ENCODE measurements around the gene STX10.

STX10 gene

GRCh38 chr19:13139633-13140311 is 10.4 kb downstream of the STX10 start:
- no peak for DNase-seq

DNA sequence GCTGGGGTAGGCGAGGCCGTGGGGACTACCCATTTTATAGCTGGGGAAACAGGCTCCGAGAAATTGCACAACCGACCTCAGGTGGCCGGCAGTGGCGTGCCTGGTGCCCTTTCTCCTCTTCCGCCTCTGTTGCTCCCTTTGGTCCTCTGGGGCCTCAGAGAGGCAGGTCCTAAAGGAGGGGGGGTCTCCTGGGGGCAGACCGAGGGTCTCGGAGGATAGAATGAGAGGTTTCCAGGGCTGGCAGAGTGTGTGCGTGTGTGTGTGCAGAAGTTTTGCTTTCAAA is 11.3 kb downstream of the STX10 start:
- DNase-seq = no peak

- no peak for DNase-seq
Observed at GRCh38 chr19:13138171-13138915, 11.8 kb downstream of the STX10 start.

DNA sequence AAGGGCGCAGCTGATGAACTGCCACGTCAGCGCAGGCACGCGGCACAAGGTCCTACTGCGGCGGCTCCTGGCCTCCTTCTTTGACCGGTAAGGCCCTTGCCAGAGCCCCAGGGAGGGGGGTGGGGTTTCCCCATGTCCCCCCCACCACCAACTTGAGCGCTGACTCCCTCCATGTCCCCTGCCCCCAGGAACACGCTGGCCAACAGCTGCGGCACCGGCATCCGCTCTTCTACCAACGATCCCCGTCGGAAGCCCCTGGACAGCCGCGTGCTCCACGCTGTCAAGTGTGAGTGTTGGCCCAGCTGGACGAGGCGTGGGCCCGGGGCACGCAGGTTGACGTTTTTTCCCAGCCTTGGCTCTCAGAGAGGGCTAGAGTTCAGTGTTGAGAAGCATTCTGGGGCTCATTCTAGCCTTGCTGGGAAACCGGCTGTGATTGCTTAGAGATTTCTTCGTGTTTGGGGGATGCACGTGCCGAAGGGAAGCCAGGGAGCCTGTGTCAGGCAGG is 12.8 kb downstream of the STX10 start:
- no peak for DNase-seq

DNA sequence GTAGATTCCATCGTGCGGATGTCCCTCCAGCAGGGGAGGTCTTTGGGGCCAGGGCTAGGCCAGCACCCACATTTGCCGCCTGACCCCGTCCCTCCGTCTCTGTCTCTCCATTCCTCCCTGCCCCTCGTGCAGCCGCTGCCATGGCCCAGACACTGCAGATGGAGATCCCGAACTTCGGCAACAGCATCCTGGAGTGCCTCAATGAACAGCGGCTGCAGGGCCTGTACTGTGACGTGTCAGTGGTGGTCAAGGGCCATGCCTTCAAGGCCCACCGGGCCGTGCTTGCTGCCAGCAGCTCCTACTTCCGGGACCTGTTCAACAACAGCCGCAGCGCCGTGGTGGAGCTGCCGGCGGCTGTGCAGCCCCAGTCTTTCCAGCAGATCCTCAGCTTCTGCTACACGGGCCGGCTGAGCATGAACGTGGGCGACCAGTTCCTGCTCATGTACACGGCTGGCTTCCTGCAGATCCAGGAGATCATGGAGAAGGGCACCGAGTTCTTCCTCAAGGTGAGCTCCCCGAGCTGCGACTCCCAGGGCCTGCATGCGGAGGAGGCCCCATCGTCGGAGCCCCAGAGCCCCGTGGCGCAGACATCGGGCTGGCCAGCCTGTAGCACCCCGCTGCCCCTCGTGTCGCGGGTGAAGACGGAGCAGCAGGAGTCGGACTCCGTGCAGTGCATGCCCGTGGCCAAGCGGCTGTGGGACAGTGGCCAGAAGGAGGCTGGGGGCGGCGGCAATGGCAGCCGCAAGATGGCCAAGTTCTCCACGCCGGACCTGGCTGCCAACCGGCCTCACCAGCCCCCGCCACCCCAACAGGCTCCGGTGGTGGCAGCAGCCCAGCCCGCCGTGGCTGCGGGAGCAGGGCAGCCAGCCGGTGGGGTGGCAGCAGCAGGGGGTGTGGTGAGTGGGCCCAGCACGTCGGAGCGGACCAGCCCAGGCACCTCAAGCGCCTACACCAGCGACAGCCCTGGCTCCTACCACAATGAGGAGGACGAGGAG is 14.8 kb downstream of the STX10 start:
- DNase-seq = no peak

- no peak for DNase-seq
Observed at GRCh38 chr19:13134626-13135025, 15.5 kb downstream of the STX10 start.

DNA sequence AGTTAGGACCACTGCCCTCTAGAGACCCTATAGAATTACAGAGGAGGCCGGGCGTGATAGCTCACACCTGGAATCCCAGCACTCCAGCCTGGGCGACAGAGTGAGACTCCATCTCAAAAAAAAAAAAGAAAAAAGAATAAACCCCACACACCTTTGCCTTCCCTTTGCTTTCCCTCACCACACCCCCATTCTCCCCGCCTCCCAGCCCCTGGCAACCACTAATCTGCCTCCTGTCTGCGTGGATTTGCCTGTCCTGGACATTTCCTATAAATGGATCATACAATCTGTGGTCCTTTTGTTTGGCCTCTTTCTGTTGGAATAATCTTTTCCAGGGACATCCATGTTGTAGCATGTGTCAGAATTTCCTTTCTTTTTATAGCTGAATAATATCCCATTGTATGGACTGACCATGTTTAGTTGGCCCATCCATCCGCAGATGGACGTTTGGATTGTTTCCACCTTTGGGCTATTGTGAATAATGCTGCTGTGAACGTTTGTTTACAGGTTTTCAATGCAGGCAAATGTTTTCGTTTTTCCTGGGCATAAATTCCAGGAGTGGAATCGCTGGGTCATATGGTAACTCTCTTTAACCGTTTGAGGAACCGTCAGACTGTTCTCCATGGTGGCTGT is 16.8 kb downstream of the STX10 start:
- DNase-seq = no peak

- DNase-seq = peak; percentile 68
Observed at GRCh38 chr19:13132471-13133180, 17.5 kb downstream of the STX10 start.

- DNase-seq = no peak
Observed at GRCh38 chr19:13130886-13131490, 19.2 kb downstream of the STX10 start.

DNA sequence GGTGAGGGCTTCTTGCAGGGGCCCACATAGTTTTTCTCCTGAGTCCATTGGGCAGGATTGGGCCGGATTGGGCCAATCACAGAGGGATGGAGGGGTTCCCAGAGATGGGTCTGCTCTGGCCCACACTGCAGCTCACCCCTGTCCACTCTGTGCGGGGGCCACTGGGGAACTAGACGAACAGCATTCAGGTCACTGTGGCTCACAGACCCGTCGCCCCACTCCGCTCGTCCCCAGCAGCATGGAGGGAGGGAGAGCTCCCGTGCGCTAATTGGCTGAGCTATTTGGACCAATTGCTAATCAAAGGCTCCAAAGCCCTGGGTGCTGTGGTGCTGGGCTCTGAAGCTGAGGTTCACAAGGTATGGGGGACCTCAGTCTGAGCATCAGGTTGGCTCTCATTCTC is 20.8 kb downstream of the STX10 start:
- no peak for DNase-seq

DNA sequence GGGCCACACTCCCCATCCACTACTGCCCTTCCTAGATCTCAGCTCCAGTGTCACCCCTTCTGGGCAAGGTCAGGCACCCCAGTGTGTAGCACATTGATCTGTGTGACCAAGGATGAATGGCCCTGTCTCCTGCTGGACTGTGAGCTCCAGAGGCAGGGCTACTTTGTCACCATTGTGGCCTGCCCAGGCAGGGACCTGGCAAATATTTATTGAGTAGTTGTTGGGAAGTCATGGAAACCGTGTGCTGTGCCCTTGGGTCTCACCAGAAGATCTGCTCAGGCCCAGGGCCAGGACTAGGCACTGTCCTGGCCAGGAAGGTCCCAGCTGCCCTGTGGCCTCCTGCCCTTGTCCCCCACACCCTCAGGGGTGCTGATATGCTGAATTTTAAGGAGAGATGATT is 21.6 kb downstream of the STX10 start:
- no peak for DNase-seq

DNA sequence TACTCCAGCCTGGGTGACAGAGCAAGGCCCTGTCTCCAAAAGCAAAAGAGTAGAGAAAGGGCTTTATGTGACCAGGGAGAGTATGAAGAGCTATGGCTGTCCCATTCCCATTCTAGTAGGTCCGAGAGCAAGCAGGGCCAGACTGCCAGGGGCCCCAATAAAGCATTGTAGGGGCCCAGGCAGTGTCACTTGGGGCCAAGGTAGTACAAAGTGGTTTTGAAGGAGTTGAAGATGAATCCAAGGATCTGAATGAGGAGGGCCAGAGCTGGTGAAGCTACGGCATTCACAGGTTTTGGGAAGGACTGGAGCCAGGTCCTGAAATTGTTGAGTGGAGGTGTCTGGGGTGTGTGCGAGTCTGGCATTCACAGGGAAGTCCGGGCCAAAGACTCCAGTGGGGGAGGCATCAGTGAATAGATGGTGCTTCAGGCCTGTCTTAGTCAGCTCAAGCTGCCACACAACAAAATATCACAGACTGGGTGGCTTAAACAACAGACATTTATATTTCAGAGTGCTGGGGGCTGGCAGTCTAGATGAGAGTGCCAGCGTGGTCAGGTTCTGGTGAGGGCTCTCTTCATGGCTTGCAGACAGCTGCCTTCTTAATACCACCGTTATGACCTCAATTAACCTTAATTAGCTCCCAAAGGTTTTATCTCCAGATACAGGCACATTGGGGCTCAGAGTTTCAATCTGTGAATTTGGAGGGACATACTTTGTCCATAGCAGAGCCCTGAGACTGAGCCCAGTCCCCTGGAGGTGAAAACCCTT is 22.2 kb downstream of the STX10 start:
- no peak for DNase-seq

GRCh38 chr19:13127051-13127450 is 23.1 kb downstream of the STX10 start:
- DNase-seq = peak; percentile 15

DNA sequence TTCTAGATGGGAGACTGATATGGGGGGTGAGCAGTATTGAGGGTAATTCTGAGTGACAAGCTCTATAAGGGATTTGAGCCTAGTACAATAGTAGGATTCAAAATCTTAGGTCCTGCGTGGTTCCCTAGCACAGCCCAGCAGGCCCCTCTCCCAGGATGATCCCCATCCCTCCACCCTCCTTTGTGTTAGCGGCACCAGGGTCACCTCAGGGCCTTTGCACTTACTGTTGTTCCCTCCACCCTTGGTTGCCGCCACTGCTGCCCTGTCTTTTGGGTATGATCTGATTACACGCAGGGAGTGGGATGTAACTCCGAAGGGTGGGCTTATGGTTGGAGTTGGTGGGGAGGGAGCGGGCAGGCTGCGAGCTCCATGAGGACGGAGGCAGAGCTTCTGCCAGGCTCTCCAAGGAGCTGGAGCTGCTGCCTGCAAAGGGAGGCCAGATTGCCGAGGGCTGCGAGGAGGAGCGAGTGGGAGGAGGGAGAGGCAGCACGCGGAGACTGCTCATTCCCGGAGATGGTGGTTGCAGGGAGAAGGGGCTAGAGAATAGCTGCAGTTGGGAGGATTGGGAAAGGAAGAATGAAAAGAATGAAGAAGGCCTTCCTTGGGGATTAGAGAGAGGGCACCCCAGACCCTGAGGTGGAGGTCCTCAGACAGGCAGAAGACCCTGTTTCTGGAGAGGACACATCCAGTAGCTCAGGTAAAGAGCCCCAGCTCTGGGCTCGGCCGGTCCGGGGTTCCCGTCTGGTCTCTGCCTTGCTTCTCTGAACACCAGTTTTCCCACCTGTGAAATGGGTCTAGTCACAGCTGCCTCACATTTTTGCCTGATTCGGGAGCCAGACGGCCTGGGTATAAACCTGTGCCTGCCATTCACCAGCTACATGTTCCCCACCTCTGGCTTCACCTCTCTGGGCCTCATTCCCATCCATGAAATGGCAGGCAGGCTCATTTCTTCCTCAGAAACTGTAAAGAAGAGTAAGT is 26.9 kb downstream of the STX10 start:
- DNase-seq = no peak

DNA sequence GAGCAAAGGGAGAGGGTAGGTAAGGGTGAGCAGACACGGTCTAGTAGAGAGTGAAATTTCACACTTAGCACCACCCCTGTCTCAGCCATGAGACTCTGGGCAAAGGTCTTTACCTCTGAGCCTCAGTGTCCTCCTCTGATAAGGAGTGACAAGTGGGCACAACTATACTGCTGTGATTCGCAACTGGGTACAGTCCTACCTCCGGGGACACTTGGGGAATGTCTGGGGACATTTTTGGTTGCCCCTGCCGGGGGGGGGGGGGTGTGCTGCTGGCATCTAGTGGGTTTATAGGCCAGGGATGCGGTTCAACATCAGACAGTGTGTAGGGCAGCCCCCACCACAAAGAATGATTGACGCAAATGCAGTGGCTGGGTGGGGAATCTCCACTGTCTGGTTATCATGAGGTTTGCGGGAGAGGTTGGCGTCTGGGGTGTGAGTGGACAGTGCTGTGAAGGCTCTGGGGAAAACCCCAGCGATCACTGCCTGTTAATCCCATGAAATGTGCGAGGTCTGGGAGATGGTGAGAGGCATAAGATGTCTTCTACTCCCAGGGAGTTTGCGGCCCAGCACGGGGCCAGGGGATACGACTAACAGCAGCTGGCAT is 27.8 kb downstream of the STX10 start:
- no peak for DNase-seq

DNA sequence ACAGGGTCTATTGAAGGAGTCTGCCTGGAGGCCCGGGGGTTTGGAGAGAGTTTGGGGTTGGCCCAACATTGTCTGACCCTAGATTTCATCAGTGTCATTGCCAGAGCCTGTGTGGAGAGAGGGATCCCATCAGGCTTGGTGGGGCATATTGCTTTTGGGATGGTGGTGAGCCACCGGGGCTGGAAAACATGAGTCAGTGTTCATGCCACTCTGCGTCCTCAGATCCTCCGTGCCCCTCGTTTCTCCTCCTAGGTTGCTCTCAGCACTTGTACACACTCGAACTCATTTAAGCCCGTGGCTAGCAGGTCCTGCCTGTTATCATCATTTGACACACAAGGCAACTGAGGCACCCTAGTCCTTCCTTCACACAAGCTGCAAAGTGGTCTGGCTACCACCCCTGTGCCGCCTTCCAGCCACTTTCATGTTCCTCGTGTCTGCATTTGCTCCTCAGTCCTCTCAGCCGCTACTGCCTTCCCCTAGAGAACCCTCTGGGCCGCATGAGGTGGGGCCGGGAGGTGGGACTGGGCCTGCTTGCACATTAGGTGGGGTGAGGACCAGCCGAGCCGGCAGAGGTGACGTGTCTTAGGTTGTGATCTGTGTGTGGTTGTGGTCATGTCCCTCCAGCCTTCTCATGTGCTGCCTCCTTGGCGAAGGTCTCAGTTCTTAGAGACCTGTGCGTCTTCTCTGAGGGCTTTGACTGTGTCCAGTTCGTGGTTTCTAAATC is 28.5 kb downstream of the STX10 start:
- DNase-seq = no peak

DNA sequence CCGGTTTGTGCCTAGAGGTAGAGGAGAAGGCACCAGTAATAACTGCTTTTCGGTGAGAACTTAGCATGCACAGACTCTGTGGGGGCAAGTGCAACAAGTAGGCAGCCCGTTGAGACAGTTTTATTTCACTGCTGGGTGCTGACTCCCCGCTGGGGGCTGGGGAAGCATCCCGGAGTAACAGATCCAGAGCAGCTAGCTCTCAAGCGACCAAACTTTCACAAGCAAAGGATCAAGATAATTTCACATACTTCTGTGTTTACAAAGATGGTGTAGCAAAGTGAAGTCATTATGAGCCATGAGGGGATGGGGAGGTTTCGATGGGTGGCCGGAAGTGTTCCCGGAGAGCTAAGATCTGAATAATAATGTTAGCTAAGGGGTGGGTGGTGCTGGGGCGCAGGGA is 29.4 kb downstream of the STX10 start:
- DNase-seq = no peak

DNA sequence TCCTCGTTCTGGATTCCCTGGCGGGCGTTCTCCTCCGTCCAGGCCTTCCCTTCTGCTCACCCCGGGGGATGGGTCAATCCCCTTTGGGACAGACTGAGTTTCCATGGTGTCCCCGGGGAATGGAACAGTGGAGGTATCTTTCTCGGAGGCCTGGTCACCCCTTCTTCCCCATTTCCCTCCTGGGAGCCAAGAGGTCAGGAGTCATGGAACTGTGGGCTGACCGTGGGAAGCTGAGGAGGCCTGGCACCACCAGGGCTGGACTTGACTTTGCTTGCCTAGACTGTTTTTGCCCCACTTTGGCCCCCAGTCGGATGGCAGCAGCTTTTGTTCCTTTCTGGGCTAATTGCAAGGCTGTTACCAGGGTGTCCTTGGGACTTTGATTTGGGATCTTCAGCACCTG is 30.1 kb downstream of the STX10 start:
- DNase-seq = no peak
